GM19238 (cell line): ENCODE data around the gene MEGF10.

Experiments used
- DNase-seq: peaks from one replicate; pipeline ENCODE4 v3.0.0; 2011; ENCODE audit warnings: low spot score; ENCODE audit not compliant: insufficient read length

MEGF10 gene

DNA sequence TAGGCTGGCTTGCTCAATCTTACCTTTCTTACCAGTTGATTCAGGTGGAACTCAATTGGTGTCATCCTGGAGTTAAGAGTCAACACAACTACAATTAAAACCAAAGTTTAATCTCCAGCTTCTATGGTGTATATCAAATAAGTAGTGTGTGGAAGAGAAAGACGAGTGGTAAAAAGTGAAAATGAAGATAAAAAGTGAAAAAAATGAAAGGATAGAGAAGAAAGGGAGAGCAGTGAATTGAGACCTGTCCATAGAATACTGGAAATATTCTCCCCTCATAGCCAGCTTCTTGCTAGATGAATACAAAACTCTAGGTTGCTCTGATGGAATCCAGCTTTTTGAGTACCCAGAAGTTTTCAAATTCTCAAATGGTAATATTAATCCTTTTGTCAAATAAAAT, 76.4 kb downstream of the MEGF10 start:
- no peak for DNase-seq

DNA sequence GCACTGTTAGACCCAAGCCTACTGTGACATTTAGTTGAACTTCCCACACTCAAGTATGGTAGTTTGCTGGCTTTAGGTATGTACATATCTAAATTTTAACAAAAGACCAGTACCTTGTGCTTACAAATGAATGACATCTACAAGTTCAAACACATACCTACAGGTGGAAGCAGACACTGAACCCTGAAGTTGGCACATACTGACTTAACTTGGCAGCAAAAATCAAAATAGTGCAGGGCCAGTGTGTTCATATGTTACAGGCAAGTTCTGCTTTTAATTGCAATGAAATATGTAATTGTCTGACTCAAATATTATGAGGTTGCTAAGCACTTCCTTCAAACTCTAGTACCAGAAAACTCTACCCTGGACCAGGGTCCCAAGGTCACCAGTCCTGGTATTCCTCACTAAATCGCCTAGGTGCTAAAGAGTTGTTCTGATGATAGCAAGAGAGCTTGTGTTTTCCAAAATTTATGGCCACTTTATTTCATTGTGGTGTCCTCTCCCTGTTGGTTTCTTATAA, 77.4 kb downstream of the MEGF10 start:
- DNase-seq = no peak

DNA sequence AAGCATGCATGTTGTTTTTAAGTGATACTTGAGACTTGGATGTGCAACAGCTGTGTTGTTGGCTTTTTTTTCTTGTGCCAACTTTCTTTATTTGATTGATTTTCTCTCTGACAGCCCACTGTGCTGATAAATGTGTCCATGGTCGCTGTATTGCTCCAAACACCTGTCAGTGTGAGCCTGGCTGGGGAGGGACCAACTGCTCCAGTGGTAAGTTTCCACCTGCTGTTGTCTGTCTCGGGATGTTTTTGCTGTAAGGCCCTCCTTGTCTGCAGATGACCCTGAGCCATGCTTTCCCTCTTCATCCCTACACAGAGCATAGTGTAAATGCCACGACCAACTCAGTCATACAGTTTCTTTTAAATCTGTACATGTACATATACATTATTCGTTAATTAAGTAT, 79.2 kb downstream of the MEGF10 start:
- no peak for DNase-seq

DNA sequence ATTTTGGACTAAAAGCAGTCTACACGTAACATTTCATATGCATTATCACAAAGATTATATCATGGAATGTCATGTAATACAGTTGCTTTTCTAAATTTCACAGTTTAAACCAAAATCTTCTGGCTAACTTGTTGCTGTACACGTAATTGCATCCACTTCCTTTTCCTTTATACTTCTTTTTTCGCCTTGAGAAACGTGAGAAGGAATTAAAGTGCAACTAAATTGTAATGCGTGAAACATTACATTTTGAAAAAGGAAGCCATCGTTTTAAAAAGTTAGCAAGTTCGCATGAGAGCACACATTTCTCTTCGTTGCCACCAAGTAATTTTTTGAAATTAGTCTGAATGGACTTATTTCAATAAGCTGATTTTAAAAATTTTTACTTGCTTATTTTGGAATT, 80.0 kb downstream of the MEGF10 start:
- DNase-seq = no peak

DNA sequence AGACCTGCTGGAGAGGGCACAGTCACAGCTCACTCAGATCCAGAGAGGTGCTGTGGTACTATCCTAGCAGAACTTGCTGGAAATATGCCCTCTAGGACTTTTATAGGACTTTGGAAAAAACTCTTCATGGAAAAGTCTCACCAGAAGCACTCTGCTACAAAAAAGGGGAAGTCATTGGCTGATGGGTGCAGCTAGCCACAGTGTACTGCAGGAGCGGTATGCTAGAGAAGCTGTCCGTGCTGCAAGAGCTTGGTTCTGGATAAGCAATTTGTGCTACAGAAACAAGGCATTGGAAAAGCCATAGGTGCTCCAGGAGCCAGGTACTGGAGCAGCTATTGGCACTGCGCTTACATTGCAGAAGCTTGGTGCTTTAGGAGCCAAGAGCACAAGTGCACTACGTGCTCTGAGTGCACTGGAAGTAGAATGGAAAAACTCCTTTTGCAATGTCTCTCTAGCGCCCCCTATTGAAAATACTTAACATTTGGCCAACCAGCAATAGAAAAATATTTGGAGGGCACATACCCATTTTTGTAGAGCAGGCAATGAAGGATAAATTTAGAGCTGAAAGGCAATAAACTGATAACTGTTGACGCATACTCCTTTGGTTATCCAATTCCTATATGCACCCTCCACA, 83.4 kb downstream of the MEGF10 start:
- DNase-seq = no peak

DNA sequence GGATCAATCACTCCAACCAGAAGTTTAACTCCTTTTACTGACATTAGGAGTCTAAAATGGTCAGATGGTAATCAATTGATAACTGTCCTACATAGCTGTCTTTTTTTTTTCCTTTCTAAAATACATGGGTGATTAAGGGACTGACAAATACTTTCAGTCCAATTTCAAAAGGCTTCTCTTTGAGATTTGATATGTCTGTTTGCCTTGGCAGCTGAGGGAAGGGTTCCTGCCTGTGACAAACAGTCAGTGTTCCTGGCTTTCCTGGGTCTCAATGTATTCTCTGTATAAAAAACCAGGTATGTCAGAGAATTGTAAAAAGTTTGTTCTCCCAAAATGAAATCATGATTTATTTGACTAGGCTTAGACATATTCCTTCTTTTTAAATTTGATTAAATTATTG, 84.5 kb downstream of the MEGF10 start:
- DNase-seq = no peak

DNA sequence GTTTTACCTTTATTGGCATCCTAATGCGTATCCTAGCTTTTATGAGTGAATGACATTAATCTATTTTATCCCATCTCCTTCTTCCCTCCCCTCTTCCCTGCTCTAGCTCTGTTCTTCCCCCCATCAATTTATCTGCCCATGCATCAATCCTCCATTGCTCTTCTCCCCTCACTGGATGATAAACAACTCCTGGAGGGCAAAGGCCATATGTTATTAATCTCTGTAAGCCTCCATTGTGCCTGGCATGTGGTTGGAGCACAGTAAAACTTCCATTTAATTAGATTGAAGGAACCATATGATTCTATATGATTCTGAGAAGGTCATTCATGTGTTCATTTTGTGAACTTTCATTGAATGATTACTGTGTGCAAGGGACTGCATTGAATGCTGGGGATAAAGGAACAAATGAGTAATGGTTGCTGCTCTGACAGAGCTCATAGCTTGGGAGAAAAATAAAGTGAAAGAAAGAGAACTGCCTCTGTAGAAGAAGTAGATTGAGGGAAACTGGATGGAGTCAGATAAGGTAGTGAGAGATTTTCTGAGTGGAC, 85.0 kb downstream of the MEGF10 start:
- DNase-seq = no peak

DNA sequence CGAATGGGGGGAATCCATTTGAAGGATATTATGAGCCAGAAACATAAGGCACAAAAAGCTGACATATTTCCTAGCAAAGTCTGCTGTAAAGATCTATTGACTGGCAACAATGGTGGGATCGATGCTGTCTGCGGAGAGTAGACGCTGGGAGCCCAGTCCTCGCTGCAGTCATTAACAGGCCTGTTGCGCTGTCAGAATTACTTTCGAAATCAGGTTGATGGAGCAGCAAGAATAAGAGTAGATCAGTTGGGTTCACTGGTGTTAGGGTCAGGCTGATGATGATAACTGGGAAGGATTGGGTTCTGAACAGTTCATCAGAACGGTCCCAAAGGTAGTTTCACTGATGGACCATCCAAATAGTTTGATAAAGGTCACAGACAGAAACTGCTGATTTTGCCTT, 87.1 kb downstream of the MEGF10 start:
- DNase-seq = no peak

DNA sequence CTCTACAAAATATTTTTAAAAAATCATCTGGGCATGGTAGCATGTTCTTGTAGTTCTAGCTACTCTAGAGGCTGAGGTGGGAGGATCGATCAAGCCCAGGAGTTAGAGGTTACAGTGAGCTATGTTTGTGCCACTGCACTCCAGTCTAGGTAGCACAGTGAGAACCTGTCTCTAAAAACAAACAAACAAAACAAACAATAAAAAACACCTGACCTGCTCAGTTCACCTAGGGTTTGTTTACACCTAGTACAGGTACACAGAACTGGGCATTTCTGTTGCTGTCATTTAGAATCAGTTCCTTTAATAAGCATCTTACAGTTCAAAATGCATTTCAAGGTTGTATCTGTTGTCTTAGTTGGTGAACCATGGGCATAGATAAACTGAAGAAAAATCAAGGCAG, 95.3 kb downstream of the MEGF10 start:
- DNase-seq = no peak

DNA sequence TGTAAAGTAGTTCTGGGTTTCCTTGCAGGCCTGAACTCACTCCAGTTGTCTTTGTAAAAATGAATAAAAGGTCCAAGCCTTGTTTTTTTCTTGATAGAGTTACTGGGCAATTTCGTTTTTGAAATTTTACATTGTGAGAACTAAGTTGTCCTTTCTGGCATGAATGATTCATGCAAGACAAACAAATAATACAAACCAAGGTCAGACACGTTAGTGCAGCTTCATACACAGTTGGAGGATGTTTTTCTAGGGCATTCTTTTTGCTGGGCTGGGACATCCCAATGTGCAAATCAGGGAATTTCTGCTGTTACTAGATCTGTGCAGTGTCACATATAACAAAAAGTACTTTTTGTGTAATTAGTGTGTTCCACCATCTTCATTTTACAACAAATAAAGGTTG, 96.0 kb downstream of the MEGF10 start:
- no peak for DNase-seq

DNA sequence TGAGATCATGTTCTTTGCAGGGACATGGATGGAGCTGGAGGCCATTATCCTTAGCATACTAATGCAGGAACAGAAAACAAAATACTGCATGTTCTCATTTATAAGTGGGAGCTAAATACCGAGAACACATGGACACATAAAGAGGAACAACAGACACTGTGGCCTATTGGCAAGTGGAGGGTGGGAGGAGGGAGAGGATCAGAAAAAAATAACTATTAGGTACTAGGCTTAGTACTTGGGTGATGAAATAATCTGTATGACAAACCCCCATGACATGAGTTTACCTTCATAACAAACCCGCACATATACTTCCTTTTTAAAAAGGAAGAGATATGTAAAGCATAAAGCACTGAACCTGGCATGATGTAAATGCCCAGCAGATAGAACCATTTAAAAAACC, 99.0 kb downstream of the MEGF10 start:
- no peak for DNase-seq

DNA sequence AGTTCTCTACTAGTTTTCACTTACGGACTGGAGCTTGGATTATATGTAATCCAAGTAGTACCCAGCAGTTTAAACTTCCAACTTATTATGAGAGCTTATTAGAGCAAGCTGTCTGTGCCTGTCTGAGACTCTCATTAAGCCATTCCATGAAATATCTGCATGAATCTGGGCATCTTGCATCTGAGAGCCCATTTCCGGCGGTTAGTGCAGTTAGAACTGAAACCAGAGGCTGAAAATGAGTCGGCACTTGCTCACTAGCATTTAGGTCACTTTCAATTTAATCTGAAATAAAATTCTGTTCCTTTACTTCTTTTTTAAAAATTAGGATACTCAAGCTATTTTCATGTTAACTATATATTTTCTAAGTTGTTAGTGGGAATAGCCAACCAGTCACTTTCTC, 102.2 kb downstream of the MEGF10 start:
- no peak for DNase-seq

DNA sequence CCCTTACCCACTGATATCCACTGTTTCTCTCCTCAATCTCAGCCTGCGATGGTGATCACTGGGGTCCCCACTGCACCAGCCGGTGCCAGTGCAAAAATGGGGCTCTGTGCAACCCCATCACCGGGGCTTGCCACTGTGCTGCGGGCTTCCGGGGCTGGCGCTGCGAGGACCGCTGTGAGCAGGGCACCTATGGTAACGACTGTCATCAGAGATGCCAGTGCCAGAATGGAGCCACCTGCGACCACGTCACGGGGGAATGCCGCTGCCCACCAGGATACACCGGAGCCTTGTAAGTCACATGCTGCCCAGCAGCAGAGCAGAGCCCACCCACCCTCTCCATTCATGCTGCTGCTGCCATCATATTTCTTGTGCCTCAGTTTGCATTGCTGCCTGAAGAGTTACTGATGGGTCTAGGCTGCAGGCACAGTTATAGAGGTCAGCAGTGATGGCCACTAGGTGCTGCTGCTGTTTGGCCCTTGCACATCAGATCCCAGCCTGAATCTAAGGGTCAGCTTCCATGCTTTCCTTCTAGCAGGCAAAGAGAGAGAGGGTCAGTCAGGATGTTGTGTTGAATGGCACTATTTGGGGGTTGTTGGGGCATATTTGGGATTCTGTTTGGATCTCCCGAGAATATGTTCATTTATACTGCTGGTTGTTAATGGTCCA, 106.0 kb downstream of the MEGF10 start:
- DNase-seq = no peak

DNA sequence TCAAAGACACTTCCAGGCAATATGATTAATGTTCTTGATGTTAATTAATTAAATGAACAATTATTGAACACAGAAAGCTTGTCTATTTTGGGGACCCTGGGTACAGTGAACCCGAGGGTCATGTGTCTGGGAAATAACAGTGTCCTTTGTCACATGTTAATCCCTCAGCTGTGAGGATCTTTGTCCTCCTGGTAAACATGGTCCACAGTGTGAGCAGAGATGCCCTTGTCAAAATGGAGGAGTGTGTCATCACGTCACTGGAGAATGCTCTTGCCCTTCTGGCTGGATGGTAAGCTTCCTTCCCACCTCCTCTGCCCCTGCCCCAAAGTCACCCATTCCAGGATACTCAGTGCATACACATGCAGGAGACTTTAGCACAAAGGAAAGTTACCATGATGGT, 107.9 kb downstream of the MEGF10 start:
- no peak for DNase-seq

DNA sequence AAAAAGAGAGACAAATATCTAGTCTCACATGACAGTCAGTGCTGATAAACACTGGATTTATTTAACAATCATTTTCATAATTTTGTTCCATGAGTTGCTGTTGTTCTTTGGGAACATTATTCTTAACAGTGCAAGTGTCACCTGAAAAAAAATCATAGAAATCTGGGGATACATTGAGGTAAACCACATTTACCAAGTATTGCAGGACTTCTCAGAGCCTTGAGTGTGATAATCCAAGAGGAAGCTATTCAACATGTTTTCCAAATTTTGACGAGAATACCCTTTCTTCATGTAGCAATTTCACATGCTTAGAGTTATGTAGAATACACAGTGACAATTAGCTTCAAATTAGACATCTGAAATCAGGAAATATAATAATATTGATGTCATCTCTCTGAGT, 108.5 kb downstream of the MEGF10 start:
- no peak for DNase-seq

DNA sequence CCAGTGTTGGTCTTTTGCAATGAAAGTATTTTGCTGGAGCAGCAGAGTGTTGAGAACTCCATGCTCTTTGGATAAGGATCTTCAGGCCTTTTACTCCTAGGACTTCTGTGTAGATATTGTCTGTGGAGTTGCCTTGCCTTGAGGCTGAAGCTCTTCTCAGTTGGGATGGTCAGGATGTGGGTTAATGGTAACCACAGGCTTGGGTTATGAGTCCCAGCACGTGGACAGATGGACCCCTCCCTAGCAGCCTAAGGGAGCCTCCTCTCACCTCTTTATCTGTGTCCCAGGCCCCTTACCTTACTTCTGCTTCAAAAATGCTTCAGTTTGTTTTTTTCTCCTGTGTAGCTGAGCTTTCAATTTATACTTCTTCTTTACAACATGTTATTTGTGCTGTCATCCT, 109.9 kb downstream of the MEGF10 start:
- DNase-seq = no peak

DNA sequence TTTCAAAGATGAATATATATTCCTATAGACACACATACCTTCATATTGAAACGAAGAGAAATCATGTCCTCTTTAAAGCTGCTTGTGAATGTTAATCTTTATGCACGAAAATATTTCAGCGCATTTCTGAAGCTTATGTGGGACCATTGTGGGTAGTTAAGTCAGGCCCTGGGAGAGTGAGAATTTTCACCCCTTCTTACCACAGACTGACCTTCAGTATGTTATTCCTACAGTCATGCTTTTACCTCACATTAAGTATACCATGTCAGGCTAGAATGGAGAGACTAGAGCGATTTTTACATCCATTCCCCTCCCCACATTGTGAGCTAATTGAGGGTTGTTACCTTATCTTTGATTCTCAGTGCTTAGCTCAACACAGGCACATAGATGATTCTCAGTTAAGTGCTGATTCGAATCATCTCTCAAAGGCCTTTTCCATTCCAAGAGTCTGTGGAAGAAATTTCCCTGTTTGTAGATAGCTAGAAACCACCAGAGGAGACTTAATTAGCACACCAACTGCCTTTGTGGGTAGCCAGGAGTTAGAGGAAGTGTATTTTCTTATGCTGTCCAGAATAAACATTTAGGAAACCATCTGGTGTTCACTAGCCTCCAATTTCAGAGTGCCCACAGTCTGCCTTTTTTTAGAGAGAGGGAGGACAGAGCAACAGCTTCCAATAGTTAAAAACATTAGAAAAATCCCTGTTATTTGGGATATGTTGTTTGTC, 110.5 kb downstream of the MEGF10 start:
- DNase-seq = no peak

DNA sequence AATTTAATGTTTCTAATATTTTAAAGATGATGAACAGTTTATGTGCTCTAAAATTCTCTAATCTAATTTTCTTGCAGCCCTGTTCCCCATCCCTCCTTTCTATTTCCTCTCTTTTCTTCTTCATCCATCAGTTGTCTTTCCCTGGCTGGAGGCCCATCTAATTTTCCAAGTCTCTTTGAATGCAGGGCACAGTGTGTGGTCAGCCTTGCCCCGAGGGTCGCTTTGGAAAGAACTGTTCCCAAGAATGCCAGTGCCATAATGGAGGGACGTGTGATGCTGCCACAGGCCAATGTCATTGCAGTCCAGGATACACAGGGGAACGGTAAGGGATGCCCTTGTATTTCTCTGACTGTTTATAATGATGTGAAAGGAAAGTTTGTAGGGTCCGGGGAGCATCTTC, 111.8 kb downstream of the MEGF10 start:
- no peak for DNase-seq

DNA sequence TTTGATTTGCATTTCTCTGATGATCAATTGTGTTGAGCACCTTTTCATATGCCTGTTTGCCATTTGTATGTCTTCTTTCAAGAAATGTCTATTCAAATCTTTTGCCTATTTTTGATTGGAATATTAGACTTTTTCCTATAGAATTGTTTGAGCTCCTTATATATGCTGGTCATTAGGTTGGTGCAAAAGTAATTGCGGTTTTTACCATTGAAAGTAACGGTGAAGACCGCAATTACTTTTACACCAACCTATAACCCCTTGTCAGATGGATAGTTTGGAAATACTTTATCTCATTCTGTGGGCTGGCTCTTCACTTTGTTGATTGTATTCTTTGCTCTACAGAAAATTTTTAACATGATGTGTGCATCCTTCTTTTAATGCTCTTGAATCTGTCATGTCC, 113.6 kb downstream of the MEGF10 start:
- DNase-seq = no peak

DNA sequence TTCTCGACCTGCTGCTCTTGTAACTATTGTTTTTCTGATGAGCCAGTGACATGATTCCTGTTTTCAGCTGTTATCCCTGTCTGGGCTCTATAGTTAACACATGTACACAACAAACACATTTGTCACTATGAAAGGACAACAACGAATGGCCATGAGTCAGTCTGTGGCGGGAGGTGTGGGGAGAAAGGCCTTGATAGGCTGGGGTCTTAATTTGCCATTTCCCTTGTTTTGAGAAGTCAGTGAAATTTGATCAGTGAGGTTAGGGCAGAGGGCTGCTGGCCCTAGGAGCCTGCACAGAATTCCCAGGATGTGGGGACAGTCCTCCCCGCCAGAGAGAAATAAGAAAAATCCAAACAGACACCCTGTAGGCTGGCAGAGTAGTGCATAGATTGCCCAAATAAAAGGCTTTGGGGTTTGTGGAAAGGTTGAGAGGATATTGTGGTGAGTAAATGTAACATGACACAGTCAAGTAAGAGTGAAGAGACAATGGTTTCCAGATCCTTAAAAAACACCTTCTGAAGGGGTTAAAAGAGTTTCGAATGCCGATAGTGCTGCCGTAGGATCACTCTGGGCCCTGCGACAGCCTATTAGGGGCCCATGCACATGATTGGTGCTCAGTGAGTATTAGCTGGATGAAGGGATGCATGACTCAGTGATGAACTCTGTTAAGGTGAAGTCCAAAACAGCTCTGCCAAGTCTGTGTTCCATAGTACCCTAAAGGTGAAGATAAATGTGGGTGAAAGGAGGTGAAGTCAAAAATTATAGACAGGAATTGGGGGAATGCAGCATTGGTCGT, 115.9 kb downstream of the MEGF10 start:
- no peak for DNase-seq

DNA sequence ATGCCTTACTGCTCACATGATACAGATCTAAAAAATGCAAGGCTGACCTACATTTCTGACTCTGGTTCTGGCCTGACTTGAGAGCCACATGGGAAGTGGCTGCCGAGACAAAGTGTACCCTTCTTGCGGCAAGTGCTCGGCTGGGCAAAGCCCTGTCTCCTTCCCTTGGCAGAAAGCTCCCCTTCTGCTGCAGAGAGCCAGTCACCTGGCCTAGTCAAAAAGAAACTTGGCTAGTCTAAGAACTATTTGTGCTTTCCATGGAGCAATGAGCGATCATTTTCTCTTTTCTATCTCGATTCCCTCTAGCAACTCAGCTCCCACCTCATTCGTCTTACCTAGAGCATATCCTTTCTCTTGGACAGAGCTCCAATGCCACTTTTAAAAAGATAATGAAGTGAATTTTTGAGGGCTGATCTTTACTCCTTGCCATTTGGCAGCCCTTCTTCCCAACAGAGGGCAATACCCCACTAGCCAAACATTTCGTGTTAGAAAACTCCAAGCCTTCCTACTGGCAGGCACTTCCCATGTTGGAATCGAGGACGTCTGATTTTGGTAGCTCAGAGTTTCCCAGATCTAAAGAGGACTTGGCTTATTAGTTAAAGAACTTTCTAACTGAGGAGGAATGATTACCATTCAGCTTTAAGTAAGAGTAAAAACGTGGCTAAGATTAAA, 118.8 kb downstream of the MEGF10 start:
- DNase-seq = no peak
